Fibroblast of upper back skin (primary cell): ENCODE results near the gene RNASE12.
"Not testable (repeated sequence)": the region's sequence is repeated elsewhere in the genome, so short reads cannot be mapped to it uniquely, and the experiment has no call there.

Experiments
- DNase-seq: peaks from one replicate; pipeline ENCODE4 v3.0.0-alpha.2; 2013

Gene RNASE12

DNA sequence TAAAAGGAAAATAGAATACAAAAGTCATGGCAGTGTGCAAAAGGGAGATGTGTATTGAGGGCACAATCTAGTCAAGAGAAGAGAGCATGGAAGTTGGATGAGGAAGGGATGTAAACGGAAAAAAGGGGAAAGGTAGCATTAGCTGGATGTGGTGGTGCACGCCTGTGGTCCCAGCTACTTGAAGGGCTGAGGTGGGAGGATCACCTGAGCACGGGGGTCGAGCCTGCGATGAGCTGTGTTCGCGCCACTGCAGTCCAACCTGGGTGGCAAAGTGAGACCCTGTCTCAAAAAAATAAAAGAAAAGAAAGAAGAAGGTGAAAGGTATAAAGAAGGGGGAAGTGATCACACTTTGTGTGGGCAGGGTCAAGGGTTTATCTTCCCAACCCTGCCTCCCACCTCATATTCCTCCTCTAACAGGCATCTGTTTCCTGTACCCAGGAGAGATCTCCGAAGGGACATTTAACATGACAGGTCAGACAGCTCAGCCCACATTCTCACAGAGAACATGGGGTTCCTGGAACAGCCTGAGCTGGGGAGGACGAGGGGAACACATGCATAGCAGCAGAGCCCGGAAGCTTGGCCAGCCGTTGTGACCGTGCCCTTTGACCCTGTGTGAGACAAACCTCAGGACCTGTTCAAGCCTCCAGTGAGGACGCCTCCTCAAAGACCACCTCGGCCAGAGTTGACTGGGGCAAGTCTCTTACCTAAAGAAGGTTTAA lies 12.2 kb downstream of the RNASE12 start:
- no peak for DNase-seq

DNA sequence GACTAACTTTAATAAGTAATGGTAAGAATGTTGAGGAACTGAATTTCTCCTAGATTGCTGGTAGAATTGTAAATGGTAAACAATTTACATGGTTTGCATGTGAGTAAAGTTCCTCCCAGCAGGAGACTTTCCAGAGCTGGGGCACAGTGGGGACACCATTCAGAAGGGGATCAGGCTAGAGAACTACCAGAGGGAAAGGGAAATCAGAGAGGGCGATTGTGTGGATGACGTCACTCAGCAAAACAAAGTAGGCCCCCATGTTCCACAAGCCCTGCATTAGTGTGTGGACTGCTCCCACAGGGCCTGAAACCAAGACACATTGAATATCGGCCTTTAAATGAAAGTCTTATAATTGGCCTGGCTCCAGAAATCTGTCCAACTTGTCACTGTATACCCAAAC lies 12.9 kb downstream of the RNASE12 start:
- no peak for DNase-seq

- DNase-seq, result not testable (repeated sequence)
Measured at GRCh38 chr14:20572382-20572990, 18.7 kb downstream of the RNASE12 start.

DNA sequence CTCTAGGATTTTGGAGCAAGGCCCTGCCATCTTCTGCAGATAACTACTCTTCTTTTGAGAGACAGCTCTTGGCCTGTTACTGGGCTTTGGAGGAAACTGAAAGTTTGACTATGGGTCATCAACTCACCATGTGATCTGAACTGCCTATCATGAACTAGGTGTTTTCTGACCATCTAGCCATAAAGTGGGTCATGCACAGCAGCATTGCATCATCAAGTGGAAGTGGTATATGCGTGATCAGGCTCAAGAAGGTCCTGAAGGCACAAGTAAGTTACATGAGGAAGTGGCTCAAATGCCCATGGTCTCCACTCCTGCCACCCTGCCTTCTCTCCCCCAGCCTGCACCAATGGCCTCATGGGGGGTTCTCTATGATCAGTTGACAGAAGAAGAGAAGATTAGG lies 20.5 kb downstream of the RNASE12 start:
- DNase-seq, result not testable (repeated sequence)

GRCh38 chr14:20569865-20570264 lies 21.3 kb downstream of the RNASE12 start:
- not testable (repeated sequence) for DNase-seq

DNA sequence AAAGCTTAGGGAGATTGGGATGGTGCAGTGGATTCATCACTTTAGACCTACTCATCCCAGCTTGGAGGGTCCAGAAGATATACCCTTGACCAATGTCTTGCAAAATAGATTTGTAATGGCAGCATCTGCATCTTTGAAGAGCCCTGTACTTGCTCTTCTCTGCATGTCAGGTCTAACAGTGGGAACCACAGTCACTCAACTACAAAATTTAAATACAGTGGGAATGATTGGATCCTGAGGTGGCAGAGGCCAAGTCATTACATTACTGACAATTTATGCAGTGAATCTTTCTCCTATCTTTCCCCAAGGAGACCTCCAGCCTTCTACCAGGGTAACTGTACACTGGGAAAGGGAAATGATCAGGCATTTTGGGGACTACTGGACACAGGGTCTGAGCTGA lies 22.1 kb downstream of the RNASE12 start:
- DNase-seq, result no peak

GRCh38 chr14:20568393-20568792 lies 22.8 kb downstream of the RNASE12 start:
- no peak for DNase-seq

GRCh38 chr14:20567199-20567598 lies 24.0 kb downstream of the RNASE12 start:
- not testable (repeated sequence) for DNase-seq

- no peak for DNase-seq
Measured at GRCh38 chr14:20564501-20564997, 26.6 kb downstream of the RNASE12 start.

DNA sequence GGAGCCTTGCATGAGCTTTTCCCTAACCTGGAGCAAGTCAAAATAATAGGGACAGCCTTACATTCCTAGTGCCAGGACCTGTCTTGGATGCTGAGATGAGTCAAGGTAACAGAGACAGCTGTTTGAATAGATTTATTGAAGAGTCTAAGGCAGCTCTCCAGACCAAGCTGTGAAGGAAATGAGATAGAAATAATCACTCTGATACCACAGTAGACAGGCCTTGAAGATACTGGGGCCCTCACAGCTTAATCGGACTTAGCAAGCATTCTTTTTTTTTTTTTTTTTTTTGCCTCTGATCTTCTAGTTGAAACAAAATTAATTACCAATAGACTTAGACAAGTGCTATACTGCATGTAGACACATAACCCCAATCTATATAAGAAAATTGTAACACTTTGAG lies 27.2 kb downstream of the RNASE12 start:
- no peak for DNase-seq

GRCh38 chr14:20560961-20561360 lies 30.2 kb downstream of the RNASE12 start, which contains the start of gene RNASE9:
Gene RNASE9 (minus strand): TSS chr14:20561047.
- no peak for DNase-seq

DNA sequence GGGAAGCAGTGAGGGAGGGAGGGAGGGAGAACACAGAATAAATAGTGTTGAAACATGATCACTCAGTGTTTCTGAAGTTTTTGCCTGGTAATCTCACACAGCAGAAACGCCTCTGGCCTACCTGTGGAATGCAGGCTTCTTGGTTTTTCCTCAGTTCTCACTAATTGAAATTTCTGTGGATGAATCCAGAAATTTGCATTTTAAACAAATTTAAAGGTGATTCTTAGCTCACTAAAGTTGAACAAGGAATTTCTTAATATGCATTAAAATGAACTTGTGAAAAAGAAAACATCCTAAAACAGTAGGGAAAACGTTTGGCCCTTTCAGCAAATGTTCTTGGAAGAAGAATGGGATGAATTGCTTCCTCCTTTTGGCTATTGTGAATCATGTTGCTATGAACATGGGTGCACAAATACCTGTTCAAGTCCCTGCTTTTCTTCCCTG lies 31.7 kb downstream of the RNASE12 start:
- no peak for DNase-seq

DNA sequence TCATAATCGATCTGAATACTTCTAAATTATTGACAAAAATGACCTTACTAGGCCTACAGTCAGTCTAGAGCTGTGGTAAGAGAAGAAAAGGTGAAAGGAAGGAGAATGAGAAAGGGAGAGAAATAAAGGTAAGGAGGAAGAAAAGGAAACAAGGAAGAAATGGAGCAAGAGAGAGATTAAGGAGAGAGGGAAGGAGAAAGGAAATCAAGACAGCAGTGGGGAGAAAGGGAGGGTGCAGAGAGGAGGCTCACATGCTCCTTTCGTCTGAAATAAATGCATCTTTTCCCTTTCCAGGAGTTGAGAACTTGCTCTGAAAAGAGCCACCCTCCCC lies 34.0 kb downstream of the RNASE12 start:
- DNase-seq, result no peak

DNA sequence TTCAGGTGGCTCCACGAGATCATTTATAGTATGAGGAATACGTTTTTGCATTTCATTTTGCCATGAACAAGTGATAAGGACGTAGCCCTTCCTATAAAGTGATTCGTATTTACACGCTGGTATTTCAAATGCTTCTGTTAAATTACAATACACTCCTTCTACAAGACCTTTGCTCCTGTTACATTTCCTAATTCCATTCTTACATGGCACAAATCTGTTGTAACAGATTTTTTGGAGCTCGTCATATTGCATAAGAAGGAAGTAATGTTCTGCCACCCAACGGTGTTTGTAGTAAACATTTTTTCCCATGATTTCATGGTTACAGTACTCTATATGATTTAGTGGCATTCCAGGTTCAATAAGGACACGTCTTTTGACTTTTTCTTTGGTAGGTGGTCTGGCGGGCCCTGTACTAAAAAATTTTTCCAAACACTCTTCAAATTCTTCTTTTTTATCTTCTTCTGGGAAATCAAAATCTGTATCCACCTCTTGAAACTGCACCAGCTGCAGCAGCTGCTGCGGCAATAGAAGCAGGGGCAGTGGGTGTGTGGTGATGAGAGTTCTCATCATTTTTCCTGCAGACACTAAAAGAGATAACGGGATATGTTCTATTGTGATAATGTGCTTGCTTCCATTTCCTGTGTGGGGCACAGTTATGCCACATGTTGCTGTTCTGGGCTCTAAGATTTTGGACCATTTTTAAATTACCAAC lies 34.5 kb downstream of the RNASE12 start:
- DNase-seq, result no peak

GRCh38 chr14:20555845-20556244 lies 35.3 kb downstream of the RNASE12 start:
- DNase-seq, result no peak

GRCh38 chr14:20553024-20553423 lies 38.2 kb downstream of the RNASE12 start:
- no peak for DNase-seq

DNA sequence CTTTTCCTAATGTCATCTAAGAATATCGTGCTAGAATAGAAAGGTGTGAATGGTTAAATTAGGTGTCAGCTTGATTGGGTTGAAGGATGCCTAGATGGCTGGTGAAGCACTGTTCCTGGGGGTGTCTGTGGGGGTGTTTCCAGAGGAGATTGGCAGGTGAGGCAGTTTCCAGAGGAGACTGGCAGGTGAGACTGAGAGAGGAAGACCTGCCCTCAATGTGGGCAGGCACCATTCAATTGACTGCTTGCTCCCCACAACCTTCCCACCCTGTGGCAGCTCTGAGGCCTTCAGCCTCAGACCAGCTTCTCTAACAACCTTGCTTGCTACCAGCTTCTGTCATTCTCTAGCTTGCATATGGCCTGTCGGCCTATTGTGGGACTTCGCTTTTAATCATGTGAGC lies 39.6 kb downstream of the RNASE12 start:
- no peak for DNase-seq

DNA sequence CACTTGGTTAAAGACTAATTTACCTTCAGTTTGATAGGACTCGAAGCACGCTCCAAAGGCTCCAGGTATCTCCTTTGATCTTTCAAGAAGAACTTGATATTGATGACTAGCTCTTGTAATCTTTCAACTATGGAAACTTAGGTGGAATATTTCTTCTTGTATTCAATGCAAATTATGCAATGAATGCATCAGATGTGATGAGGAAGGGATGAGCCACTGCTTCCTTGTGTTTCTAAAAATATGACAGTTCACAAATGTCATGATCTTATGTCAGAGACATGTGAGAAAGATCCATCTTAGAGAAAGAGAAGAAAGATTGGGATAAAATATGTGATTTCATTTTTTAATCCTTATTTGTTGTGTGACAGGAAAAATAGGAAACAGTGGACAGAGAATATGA lies 40.2 kb downstream of the RNASE12 start:
- DNase-seq, result no peak

DNA sequence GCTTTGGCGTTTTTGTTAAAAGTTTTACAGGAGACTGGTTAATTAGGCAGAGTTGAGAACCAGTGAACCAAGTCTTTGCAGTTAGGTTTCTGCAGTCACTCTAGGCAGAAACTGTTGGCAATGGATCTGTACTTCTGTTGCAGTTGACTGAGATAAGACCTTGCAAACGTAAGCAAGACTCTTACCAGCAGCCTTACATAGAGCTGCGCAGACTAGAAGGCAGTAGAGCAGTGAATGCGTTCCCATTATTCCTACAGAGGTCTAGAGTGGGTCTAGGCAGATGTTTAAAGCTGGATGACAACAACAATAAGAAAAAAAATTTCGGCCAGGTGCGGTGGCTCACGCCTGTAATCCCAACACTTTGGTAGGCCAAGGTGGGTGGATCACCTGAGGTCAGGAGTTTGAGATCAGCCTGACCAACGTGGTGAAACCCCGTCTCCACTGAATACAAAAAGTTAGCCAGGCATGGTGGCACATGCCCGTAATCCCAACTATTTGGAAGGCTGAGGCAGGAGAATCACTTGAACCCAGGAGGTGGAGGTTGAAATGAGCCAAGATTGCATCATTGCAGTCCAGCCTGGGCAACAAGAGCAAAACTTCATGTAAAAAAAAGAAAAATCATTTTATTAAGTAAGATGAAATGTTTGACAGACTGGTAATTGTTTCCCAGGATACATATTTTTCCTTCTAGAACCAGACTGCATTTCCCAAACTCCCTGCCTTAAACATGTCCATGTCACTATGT lies 42.6 kb downstream of the RNASE12 start:
- DNase-seq, result no peak

GRCh38 chr14:20546877-20547276 lies 44.3 kb downstream of the RNASE12 start:
- no peak for DNase-seq
